Measurements from ENCODE around the gene CC2D2A.

DNA sequence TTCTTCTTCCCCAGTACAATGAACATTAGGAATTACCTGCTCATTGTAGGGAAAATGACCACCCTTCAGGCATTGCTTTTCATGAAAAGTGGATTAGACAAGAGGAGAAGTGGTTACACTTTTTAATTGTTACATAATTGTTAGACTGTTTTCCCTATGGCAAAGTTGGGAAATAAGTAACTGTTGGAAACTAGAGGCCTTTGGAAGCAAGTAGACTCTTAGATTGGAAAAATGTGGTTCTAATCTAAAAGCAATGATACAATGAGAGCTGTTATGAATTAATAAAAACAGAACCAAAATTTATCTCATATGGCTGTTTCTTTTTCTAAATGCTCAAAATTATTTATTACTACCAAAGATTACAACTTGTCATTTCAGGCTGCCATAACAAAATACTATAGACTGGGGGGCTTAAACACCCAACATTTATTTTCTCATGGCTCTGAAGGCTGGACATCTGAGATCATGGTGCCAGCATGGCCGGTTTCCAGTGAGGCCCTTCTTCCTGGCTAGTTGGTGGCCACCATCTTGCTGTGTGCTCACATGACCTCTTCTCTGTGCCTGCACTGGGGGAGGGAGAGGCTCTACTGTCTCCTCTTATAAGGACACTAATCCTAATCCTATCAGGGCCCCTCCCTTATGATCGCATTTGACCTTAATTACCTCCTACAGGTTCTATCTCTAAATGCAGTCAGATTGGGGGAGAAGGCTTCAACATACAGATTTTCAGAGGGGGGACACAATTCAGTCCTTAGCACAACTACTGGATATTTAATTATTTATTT, 12.5 kb downstream of the CC2D2A start:
- TF ChIP-seq ZNF121 (CRISPR knock-in tag; conservative IDR thresholded peaks at IDR 0.05) = no peak
- no peak for TF ChIP-seq MAZ (CRISPR knock-in tag; conservative IDR thresholded peaks at IDR 0.05 in 1 of 2, IDR thresholded peaks at IDR 0.05 in 1 of 2)
- no peak for TF ChIP-seq SMAD1 (IDR thresholded peaks at IDR 0.05; ENCODE audit: low read depth, low read length, partially characterized antibody)
- TF ChIP-seq POLR2AphosphoS5 (IDR thresholded peaks at IDR 0.05; ENCODE audit: control insufficient read depth, insufficient read depth, low read depth, low read length) = no peak
- TF ChIP-seq MYC (IDR thresholded peaks at IDR 0.05; ENCODE audit: low read depth, low read length) = no peak
- no peak for TF ChIP-seq MYC (CRISPR knock-in tag; IDR thresholded peaks at IDR 0.05; ENCODE audit: borderline replicate concordance, low read depth)
- TF ChIP-seq, protein P1, sequence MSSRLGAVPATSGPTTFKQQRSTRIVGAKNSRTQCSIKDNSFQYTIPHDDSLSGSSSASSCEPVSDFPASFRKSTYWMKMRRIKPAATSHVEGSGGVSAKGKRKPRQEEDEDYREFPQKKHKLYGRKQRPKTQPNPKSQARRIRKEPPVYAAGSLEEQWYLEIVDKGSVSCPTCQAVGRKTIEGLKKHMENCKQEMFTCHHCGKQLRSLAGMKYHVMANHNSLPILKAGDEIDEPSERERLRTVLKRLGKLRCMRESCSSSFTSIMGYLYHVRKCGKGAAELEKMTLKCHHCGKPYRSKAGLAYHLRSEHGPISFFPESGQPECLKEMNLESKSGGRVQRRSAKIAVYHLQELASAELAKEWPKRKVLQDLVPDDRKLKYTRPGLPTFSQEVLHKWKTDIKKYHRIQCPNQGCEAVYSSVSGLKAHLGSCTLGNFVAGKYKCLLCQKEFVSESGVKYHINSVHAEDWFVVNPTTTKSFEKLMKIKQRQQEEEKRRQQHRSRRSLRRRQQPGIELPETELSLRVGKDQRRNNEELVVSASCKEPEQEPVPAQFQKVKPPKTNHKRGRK (tag; IDR thresholded peaks at IDR 0.05) = no peak
- TF ChIP-seq ZNF282 (CRISPR knock-in tag; IDR thresholded peaks at IDR 0.05) = no peak

All from K562 (cell line).